K562 (cell line): ENCODE measurements around the gene SQOR. TPM values are rescaled to one million over a fixed set of nuclear protein-coding genes. Genes with fewer than 3 reads are reported as not detected.
A peak's percentile ranks its signal among the peaks of the same experiment; 100 is the strongest.

ENCODE experiments used
- ATAC-seq: fragments of 200-7000 bp; cut with Tn5 transposase; 3 replicates; pipeline ENCODE4 v1.9.1; 2020; ENCODE audit warnings: moderate library complexity
- BruUV-seq: library from RNA; stranded (reverse); fragments of 400-500 nt; replicated peaks from 2 replicates; lab custom pipeline; 2021; lab: Mats Ljungman, UMichigan
- CTCF ChIA-PET: fragments of 300-600 bp; formaldehyde crosslinking; extraction: SDS; loops from one replicate; lab custom pipeline; 2021; ENCODE audit warnings: low intra/inter-chr PET ratio; lab: Yijun Ruan, JAX
- POLR2A ChIA-PET: fragments of 300-600, 350-650 bp; sonication (Branson Sonifier 250); formaldehyde crosslinking; extraction: SDS; loops from one replicate; lab custom pipeline; 2021; ENCODE audit warnings: antibody characterized with exemption, inconsistent platforms; lab: Yijun Ruan, JAX
- DNase-seq, 4 experiments: peaks; one replicate each; pipeline versions ENCODE4 v3.0.0 to v3.0.0-alpha.2; 2011 to 2018; ENCODE audit warnings: low spot score in 3 of 4, mixed read lengths in 3 of 4; ENCODE audit errors: extremely low read depth in 1 of 4
- FAIRE-seq: peaks from 2 replicates; lab custom pipeline; 2011; peaks lifted over from hg19 to GRCh38; lab: Jason Lieb, UNC
- H2AFZ ChIP-seq: 2 replicates; pipeline ENCODE4 v1.6.0; 2011; ENCODE audit warnings: low read depth, low read length, control low read depth, inconsistent platforms
- H3K27ac ChIP-seq: fragments of 200-600 bp; 3 replicates; pipeline ENCODE4 v1.8.0; 2011; ENCODE audit warnings: low read depth, mild to moderate bottlenecking, control low read depth, inconsistent platforms, low read length, moderate library complexity, mixed read lengths; ENCODE audit errors: extremely low read depth
- H3K27me3 ChIP-seq, 2 experiments: fragments of 300-600 bp in 1 of 2; 2 replicates in 1 of 2; 3 replicates in 1 of 2; pipeline versions ENCODE4 v1.6.0 to v1.8.0; 2011; ENCODE audit warnings: inconsistent platforms in 2 of 2, low read length in 2 of 2, mild to moderate bottlenecking in 1 of 2, mixed read lengths in 1 of 2, moderate library complexity in 1 of 2; ENCODE audit not compliant: control insufficient read depth in 2 of 2, insufficient read depth in 2 of 2
- H3K36me3 ChIP-seq: fragments of 300-600 bp; 3 replicates; pipeline ENCODE4 v1.8.0; 2011; ENCODE audit warnings: mild to moderate bottlenecking, low read length, inconsistent platforms; ENCODE audit not compliant: control insufficient read depth, insufficient read depth
- H3K4me1 ChIP-seq, 2 experiments: fragments of 200-600 bp in 1 of 2; replicated peaks in 1 of 2; 2 replicates in 1 of 2; 3 replicates in 1 of 2; pipeline versions ENCODE4 v1.5.1 to v1.8.0; 2011; ENCODE audit warnings: inconsistent platforms in 2 of 2, low read length in 2 of 2, mild to moderate bottlenecking in 1 of 2, mixed read lengths in 1 of 2, moderate library complexity in 1 of 2; ENCODE audit not compliant: control insufficient read depth in 2 of 2, insufficient read depth in 2 of 2
- H3K4me2 ChIP-seq: 2 replicates; pipeline ENCODE4 v1.6.1; 2011; ENCODE audit warnings: low read length, control low read depth, inconsistent platforms, mixed read lengths; ENCODE audit not compliant: insufficient read depth
- H3K4me3 ChIP-seq: fragments of 200-600 bp; sonication (generic), shearing (Covaris generic); 2 replicates; pipeline ENCODE4 v1.5.1; 2016; ENCODE audit warnings: control low read depth, inconsistent platforms
- H3K79me2 ChIP-seq: fragments of 200-600 bp; 3 replicates; pipeline ENCODE4 v1.8.0; 2011; ENCODE audit warnings: low read length, inconsistent platforms; ENCODE audit not compliant: control insufficient read depth, insufficient read depth
- H3K9ac ChIP-seq, 2 experiments: 2 replicates each; pipeline versions ENCODE4 v1.6.0 to v1.6.1; 2011; ENCODE audit warnings: low read depth in 2 of 2, low read length in 2 of 2, control low read depth in 1 of 2, inconsistent platforms in 1 of 2, mild to moderate bottlenecking in 1 of 2, mixed read lengths in 1 of 2; ENCODE audit not compliant: insufficient read depth in 1 of 2
- H3K9me1 ChIP-seq: one replicate; pipeline ENCODE4 v1.6.0; 2011; ENCODE audit warnings: inconsistent platforms, mild to moderate bottlenecking, low read length, moderate library complexity; ENCODE audit not compliant: control insufficient read depth, insufficient read depth
- H3K9me3 ChIP-seq: replicated peaks from 2 replicates; pipeline ENCODE4 v1.5.1; 2011; ENCODE audit warnings: low read depth, low read length, inconsistent platforms; ENCODE audit not compliant: control insufficient read depth, insufficient read depth
- H4K20me1 ChIP-seq: replicated peaks from 2 replicates; pipeline ENCODE4 v1.6.1; 2011; ENCODE audit warnings: low read length, inconsistent platforms, mixed read lengths; ENCODE audit not compliant: control insufficient read depth, insufficient read depth
- CHD1 ChIP-seq: fragments of 200-600 bp; sonication (generic); IDR thresholded peaks from one replicate; pipeline ENCODE4 v1.6.1; 2012; ENCODE audit warnings: mild to moderate bottlenecking, moderate library complexity, low read length, inconsistent platforms
- MCM5 ChIP-seq: fragments of 450-650 bp; IDR thresholded peaks from 2 replicates; pipeline ENCODE4 v1.6.1; 2016; ENCODE audit warnings: low read depth
- NR2C1 ChIP-seq, 2 experiments: fragments of 450-650 bp; IDR thresholded peaks; 2 replicates each; pipeline ENCODE4 v1.6.1; 2017; ENCODE audit warnings: mild to moderate bottlenecking in 2 of 2, antibody characterized with exemption in 1 of 2, inconsistent platforms in 1 of 2, missing compliant biosample characterization in 1 of 2, missing genetic modification characterization in 1 of 2
- RFX1 ChIP-seq: fragments of 450-650 bp; IDR thresholded peaks from 2 replicates; pipeline ENCODE4 v1.6.1; 2016; ENCODE audit warnings: mild to moderate bottlenecking, moderate library complexity
- SPI1 ChIP-seq: IDR thresholded peaks from 2 replicates; pipeline ENCODE4 v1.6.1; 2011; ENCODE audit warnings: low read depth, low read length, control low read depth, borderline replicate concordance
- YY1 ChIP-seq, 3 experiments: IDR thresholded peaks; 2 replicates each; pipeline ENCODE4 v1.6.1; 2011; ENCODE audit warnings: low read length in 2 of 3, mild to moderate bottlenecking in 2 of 3, moderate library complexity in 2 of 3, borderline replicate concordance in 1 of 3, control low read depth in 1 of 3, low read depth in 1 of 3; ENCODE audit not compliant: insufficient read depth in 3 of 3, insufficient replicate concordance in 2 of 3, control insufficient read depth in 1 of 3, insufficient read length in 1 of 3; ENCODE audit errors: extremely low read depth in 1 of 3
- ZBED1 ChIP-seq: IDR thresholded peaks from 2 replicates; pipeline ENCODE4 v1.6.1; 2014
- ZC3H11A ChIP-seq: IDR thresholded peaks from 2 replicates; pipeline ENCODE4 v1.6.1; 2012; ENCODE audit warnings: low read depth, low read length, improper control_type of control experiment
- WGBS: fragments of 100-300 bp; shearing (Covaris generic); methylation state at CpG from one replicate; pipeline ENCODE4 v1.1.6; 2016; ENCODE audit warnings: low coverage, mixed read lengths; ENCODE audit not compliant: insufficient coverage; ENCODE audit errors: missing lambda C conversion rate; 5-methylcytosine and 5-hydroxymethylcytosine counted together
- in situ Hi-C: fragments of 300-500 bp; cut with MboI; formaldehyde crosslinking; loops from 4 replicates; pipeline ENCODE4 v1.15.0; 2018; ENCODE audit warnings: inconsistent platforms, mixed read lengths
- intact Hi-C: fragments of 100-400 bp; cut with micrococcal nuclease; formaldehyde crosslinking; loops from 2 replicates; pipeline ENCODE4 v1.14.2; 2022
- polyA plus RNA-seq, 8 experiments: library from polyadenylated mRNA; depleted of rRNA in 4 of 8; stranded (reverse) in 5 of 8; unstranded in 3 of 8; fragments of >200 nt; fragmentation: Nextera tagmentation in 2 of 8; fragmentation: Illumina TruSeq in 1 of 8; extraction: Ambion mirVana in 2 of 8; extraction: Trizol in 1 of 8; gene quantifications; 2 replicates each; pipeline versions ENCODE4 v1.2.1 to v1.2.3, GENCODE V29; 2011 to 2014; ENCODE audit warnings: inconsistent platforms in 1 of 8, missing spikeins in 1 of 8
- total RNA-seq, 7 experiments: library from RNA; depleted of rRNA in 6 of 7; stranded (reverse); fragments of >200 nt in 6 of 7; fragmentation: Illumina TruSeq in 2 of 7; extraction: Trizol in 2 of 7; gene quantifications; 2 replicates each; pipeline versions ENCODE4 v1.2.1 to v1.2.3, GENCODE V29; 2011 to 2021; ENCODE audit warnings: low replicate concordance in 1 of 7
- TF ChIP-seq, protein P1 (sequence below), 2 experiments: fragments of 450-650 bp; formaldehyde crosslinking in 1 of 2; IDR thresholded peaks; 2 replicates each; pipeline versions ENCODE4 v1.4.0 to v1.6.1; 2014 to 2020; ENCODE audit warnings: mild to moderate bottlenecking in 2 of 2, borderline replicate concordance in 1 of 2, low read depth in 1 of 2
- TF ChIP-seq, protein P2 (sequence below): fragments of 450-650 bp; formaldehyde crosslinking; IDR thresholded peaks from 2 replicates; pipeline ENCODE4 v1.4.0; 2022; ENCODE audit warnings: missing genetic modification characterization

SQOR gene
- total and polyA plus RNA-seq, 9 of the 15 experiments (the other 6 are each of a cell fraction or from before 2014, with no cell fraction given) = 0.32 to 1.6 (median 1.1) TPM

- POLR2A ChIA-PET = no interaction called here
- TF ChIP-seq CHD1 (no peak), SPI1 (no peak), NR2C1 (IDR thresholded peaks at IDR 0.05) (no peak), NR2C1 (tag; IDR thresholded peaks at IDR 0.05) (0 out of 2 replicates have a peak, but pooled peaks have one; percentile 19), RFX1 (no peak), ZC3H11A (no peak), MCM5 (no peak), ZBED1 (no peak), YY1 (IDR thresholded peaks at IDR 0.05; ENCODE audit: borderline replicate concordance in 1 of 3, control insufficient read depth in 1 of 3, extremely low read depth in 1 of 3, insufficient read depth in 3 of 3, insufficient read length in 1 of 3, insufficient replicate concordance in 2 of 3, low read depth in 1 of 3, low read length in 2 of 3) (peak in 1 of 3 experiments; percentile 79)
- TF ChIP-seq, protein P1, sequence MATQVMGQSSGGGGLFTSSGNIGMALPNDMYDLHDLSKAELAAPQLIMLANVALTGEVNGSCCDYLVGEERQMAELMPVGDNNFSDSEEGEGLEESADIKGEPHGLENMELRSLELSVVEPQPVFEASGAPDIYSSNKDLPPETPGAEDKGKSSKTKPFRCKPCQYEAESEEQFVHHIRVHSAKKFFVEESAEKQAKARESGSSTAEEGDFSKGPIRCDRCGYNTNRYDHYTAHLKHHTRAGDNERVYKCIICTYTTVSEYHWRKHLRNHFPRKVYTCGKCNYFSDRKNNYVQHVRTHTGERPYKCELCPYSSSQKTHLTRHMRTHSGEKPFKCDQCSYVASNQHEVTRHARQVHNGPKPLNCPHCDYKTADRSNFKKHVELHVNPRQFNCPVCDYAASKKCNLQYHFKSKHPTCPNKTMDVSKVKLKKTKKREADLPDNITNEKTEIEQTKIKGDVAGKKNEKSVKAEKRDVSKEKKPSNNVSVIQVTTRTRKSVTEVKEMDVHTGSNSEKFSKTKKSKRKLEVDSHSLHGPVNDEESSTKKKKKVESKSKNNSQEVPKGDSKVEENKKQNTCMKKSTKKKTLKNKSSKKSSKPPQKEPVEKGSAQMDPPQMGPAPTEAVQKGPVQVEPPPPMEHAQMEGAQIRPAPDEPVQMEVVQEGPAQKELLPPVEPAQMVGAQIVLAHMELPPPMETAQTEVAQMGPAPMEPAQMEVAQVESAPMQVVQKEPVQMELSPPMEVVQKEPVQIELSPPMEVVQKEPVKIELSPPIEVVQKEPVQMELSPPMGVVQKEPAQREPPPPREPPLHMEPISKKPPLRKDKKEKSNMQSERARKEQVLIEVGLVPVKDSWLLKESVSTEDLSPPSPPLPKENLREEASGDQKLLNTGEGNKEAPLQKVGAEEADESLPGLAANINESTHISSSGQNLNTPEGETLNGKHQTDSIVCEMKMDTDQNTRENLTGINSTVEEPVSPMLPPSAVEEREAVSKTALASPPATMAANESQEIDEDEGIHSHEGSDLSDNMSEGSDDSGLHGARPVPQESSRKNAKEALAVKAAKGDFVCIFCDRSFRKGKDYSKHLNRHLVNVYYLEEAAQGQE (IDR thresholded peaks at IDR 0.05; ENCODE audit: borderline replicate concordance) = no peak
- TF ChIP-seq, protein P1 (CRISPR knock-in tag; IDR thresholded peaks at IDR 0.05; ENCODE audit: low read depth) = no peak
- TF ChIP-seq, protein P2, sequence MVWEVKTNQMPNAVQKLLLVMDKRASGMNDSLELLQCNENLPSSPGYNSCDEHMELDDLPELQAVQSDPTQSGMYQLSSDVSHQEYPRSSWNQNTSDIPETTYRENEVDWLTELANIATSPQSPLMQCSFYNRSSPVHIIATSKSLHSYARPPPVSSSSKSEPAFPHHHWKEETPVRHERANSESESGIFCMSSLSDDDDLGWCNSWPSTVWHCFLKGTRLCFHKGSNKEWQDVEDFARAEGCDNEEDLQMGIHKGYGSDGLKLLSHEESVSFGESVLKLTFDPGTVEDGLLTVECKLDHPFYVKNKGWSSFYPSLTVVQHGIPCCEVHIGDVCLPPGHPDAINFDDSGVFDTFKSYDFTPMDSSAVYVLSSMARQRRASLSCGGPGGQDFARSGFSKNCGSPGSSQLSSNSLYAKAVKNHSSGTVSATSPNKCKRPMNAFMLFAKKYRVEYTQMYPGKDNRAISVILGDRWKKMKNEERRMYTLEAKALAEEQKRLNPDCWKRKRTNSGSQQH = no peak
- TF ChIP-seq, all 486 proteins: peak for 2
- no TSS peak for BruUV-seq
- no peaks in the 10 kb centered on the region for H4K20me1 ChIP-seq
- no peak overlapping the region for H3K4me3 ChIP-seq
- no peaks in the 10 kb centered on the region for H3K79me2 ChIP-seq
- intact Hi-C loops (no loop called here), in situ Hi-C loops (no loop called here)
- no peaks in the 10 kb centered on the region for H3K36me3 ChIP-seq
- peak in 1 of 4 experiments; percentile 16 for DNase-seq
- 18% methylated on average over 6 of the region's 6 CpGs for WGBS
- peak; percentile 78 for ATAC-seq
- H3K27me3 ChIP-seq = no peaks in the 10 kb centered on the region
- H3K9me3 ChIP-seq = no peaks in the 10 kb centered on the region
- no peak for FAIRE-seq
- H2AFZ ChIP-seq = peak overlapping the region; percentile 70
- no peak overlapping the region for H3K27ac ChIP-seq
- no peak overlapping the region for H3K9ac ChIP-seq
- CTCF ChIA-PET = no interaction called here
- no peaks in the 10 kb centered on the region for H3K9me1 ChIP-seq
- H3K4me1 ChIP-seq = no peaks in the 10 kb centered on the region; a peak in 1 of 5 replicates
- no peak overlapping the region for H3K4me2 ChIP-seq
Observed at GRCh38 chr15:45654749-45655148, 19.9 kb downstream of the SQOR start.
